Activated CD8-positive, alpha-beta memory T cell treated with anti-CD3 and anti-CD28 coated beads, Interleukin-2, amount 50 U/mL, for 1 hour (primary cell): ENCODE data around the gene TNFSF4.

ENCODE experiments used
- DNase-seq: peaks from one replicate; pipeline ENCODE4 v3.0.0-alpha.2; 2020; ENCODE audit errors: extremely low read depth

TNFSF4 gene

GRCh38 chr1:173210716-173211231 lies 3.6 kb upstream of the TNFSF4 start:
- DNase-seq = no peak

DNA sequence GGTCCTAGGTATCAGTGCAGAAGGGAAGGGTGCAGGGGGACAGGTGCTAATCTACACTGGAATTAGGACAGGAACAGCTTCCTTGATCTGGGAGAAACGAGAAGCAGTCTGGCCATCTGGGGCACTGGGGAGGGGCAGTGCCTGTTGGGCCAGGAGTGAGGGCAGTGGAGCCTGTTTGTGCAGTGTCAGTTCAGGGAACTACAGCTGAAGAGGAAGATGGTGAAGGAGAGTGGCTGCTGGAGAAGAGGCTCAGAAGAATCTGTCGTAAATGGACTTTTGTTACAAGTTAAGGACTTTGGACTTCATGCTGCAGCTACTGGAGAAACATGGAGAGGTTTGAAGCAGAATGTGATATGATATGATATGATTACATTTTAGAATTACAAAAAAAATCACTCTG lies 3.2 kb upstream of the TNFSF4 start:
- no peak for DNase-seq

DNA sequence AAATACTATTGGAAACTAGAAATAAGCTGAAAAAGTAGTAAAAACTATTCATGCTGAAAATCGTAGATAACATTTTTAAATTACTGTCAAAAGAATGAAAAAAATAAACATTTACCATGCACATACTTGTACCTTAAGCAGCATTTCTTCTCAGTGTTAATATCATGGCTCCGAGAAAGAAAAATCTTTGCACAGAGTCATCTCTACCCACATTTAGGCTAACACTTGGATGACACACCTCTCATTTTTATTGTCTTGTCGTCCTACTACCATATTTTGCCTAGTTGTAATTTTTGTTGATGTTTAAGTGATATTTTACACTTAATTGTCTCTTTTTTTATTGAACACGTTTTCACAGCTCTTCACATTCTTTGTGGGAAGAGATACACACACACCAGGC lies 1.7 kb upstream of the TNFSF4 start:
- DNase-seq = no peak

- DNase-seq = no peak
Measured at GRCh38 chr1:173208146-173208545, 1.0 kb upstream of the TNFSF4 start.

DNA sequence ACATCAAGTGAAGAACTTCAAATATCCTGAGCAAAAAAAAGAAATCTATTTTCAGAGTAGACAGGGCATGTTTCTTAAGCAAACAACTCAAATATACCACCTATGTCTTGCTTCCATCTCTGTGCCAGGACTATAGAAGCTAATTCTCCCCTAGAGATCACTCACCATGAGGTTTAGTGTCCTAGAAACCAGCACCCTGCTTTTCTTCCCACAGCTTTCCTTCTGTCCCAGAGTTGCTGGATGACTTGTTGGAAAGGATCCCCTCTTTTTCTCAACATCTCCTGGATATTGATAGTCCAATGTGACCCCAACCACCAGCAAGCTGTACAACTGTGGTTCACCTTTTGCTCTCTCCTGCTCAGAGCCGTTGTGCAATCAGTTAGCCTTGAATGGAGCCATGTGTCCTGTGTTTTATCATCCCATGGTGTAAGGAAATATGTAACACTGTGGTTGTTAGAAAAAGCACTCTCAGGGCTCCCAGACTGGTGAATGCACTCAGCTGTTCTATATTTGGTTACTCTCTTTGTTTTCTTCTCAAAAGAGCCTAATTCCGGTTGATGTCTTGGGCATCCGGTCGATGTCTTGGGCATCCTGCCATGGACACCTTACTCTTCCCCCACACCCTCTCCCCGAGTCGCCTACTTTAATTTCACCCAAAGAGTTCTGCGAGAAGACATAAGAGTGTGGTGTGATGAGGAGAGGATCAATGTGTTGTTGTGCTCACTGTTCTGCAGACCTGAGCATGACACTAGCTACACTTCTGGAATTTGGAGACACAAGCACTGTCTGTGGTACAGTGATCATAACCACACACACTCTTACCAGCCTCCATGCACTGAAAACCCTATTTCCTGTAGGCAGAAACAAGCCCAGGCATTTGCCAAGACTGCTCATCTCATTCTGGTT lies 1.7 kb downstream of the TNFSF4 start:
- DNase-seq = no peak

- no peak for DNase-seq
Measured at GRCh38 chr1:173204693-173205092, 2.4 kb downstream of the TNFSF4 start.

DNA sequence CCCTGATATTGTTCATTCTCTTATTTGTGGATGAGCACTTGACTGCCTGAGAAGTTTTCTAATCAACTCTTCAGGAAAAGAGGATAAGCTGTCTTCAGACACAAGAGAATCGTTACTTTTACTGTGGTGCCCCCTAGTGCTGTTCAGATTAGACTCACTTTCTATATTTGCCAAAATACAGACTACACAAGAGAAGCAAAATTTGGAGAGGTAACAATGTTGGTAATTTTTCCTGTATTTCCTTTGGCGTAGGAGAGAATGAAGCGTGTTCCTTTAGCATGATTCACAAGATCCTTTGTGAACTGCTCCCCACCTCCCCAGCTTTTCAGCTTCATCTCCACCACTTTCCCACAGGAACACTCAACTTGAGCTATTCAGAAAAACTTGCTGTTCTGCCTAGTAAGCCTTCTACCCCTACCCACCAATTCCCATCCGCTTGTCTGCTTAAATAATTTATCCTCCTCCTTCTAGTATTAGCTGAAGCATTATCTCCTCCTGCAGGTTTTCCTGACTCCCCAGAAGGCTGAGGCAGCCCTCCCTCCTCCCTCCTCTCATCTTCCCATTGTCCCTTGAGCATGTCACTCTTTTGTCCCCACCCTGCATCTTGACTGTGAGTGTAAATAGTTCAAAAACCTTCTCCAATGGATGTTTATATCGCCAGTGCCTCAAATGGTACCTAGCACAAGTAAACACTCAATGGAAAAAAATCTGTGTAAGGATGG lies 4.5 kb downstream of the TNFSF4 start:
- DNase-seq = no peak

GRCh38 chr1:173201969-173202368 lies 5.2 kb downstream of the TNFSF4 start:
- no peak for DNase-seq

- no peak for DNase-seq
Measured at GRCh38 chr1:173195596-173196088, 11.5 kb downstream of the TNFSF4 start.

DNA sequence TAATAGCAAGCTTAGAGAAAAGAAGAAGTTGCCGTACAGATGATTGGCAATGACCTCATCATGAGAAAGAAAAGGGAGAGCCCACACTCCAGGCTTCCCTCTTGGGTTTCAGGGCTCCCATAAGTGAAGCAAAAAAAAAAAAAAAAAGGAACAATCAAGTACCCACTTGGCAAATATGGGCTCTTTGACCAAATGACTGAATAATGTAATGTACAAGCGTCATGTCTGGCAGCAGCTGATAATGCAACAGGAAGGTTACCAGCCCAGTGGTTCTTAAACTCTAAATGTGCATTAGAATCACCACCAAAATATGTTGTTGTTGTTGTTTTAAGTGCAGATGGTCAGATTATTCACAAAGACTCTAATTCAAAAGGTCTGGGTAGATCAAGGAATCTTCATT lies 13.5 kb downstream of the TNFSF4 start:
- DNase-seq = no peak

DNA sequence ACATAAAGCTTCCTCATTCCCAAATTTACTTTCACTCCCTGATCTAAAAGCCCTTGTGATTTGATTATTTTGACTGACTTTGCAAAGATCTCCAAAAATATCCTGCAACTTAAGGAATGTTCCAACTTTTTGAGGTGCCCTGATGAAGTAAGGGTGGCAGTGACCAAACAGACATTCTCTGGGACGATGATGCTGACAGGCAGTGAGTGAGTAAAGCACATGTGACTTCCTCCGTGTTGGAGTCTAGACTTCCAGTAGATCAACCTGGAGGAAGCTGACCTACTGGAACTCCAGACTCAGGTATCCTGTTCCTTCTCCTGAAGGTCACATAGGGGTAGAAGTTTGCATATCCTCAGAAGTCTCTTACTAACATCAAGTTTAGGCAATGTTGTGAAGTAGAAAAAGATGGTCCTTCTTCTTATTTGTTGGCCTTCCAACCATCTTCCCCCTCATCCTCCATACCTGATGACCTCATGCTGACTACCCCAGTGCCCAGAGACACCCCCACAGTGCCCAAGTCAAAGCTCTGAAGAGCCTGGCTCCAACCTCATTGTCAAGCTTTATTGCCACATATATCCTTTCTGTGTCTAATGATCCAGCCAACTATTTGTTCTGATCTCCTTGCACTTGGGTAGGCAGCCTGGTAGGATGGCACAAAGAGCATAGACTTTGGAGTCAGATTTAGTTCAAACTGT lies 16.0 kb downstream of the TNFSF4 start:
- no peak for DNase-seq

DNA sequence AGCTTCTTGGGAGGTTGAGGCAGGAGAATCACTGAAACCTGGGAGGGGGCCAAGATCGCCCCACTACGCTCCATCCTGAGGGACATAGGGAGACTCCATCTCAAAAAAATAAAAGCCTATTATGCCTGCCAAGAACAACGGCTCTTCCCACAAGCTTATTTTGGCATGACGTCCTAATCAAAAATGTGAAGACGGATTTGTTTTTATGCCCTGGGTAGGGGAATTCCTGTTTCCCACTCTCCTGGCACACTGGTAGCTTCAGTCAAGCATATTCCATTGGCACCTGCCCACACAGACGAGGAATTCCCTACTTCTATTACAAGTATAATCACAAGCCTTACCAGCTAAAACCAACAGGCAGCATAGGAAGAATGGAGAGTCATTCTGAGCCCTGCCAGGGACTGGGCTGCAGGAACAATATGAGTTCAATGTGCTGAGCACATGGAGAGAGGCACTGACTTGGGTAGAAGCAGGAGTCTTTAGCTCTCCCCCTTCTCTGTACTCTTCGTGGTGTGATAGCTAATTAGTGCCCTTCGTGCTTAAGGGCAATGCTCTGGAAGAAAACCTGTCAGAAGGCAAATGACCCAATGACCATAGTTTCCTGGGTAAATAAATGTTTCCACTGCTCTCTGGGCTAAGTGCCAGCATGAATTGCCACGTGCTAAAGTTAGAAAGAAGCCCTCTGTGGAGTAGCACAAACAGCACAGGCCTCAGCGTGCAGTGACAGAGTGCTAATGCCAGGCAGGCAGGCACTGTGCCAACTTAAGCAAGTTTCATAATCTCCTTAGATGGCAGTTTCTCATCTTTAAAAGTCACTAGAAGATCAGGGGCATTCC lies 16.8 kb downstream of the TNFSF4 start:
- no peak for DNase-seq

- no peak for DNase-seq
Measured at GRCh38 chr1:173187671-173188237, 19.4 kb downstream of the TNFSF4 start.

GRCh38 chr1:173181791-173182190 lies 25.3 kb downstream of the TNFSF4 start:
- DNase-seq = no peak

DNA sequence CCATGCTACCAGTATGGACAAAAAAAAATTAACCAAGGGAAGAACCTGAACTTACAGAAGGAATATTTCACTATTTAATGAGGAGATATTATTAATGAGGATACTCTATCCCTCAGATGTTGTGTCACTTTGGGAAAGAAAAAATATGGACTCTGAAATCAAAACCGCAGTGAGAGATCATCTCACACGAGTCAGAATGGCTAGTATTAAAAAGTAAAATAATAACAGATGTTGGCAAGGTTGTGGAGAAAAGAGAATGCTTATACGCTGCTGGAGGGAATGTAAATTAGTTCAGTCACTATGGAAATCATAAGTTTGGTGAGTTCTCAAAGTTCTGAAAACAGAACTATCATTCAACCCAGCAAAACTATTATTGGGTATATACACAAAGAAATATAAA lies 30.9 kb downstream of the TNFSF4 start:
- no peak for DNase-seq

DNA sequence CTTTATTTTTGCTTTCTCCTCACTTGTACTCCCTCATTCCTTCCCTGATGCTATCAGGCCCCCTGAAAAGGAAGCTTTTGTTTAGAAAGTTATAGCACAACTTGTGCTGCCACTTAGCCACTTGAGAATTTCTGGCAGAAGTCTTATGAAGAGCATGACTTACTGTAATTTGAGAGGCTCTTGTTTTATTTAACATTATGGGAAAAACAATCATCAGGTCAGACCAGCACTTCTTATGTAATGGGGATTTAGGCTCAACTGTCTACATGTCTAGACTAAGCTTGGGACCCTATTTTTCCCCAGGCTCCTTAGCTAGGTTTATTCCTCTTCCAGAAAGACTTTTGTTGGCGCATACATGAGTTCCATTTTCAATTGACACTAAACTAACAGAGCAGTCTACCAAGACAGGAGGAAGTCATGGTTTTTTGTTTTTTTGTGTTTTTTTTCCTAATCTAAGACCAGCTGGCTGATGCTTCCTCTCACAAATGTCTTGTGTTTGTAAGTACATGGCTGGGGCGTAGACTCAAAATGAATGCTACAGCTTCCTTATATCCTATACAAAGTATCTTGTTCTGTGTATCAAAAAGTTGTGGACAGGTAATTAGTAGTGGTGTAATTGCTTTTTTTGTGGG lies 31.5 kb downstream of the TNFSF4 start:
- no peak for DNase-seq

- DNase-seq = no peak
Measured at GRCh38 chr1:173173388-173173787, 33.7 kb downstream of the TNFSF4 start.

GRCh38 chr1:173171152-173171551 lies 36.0 kb downstream of the TNFSF4 start:
- no peak for DNase-seq

- DNase-seq = no peak
Measured at GRCh38 chr1:173168941-173169340, 38.2 kb downstream of the TNFSF4 start.

GRCh38 chr1:173164686-173165085 lies 42.4 kb downstream of the TNFSF4 start:
- no peak for DNase-seq
